ENCODE measurements around the gene HEPACAM2.

GRCh38 chr7:93142127-93142526 lies 84.1 kb downstream of the HEPACAM2 start:
- TF ChIP-seq CTCF (IDR thresholded peaks at IDR 0.05) (no peak), POLR2A (IDR thresholded peaks at IDR 0.05) (no peak)
